SK-N-SH treated with all-trans-retinoic acid at 6 μM for 48 hours (cell line): ENCODE measurements around the gene TRIM46.

Experiments used
- ARNTL ChIP-seq: fragments of 450-650 bp; formaldehyde crosslinking; IDR thresholded peaks from 2 replicates; pipeline ENCODE4 v1.5.0; 2020; ENCODE audit warnings: low read depth, mild to moderate bottlenecking, moderate library complexity, borderline replicate concordance
- GLIS3 ChIP-seq: fragments of 250-450 bp; sonication (Bioruptor Pico); IDR thresholded peaks from 2 replicates; pipeline ENCODE4 v1.5.0; 2020; ENCODE audit warnings: mild to moderate bottlenecking, moderate library complexity
- SNAI2 ChIP-seq: fragments of 250-450 bp; sonication (Bioruptor Pico); IDR thresholded peaks from 2 replicates; pipeline ENCODE4 v1.5.0; 2020; ENCODE audit warnings: mild to moderate bottlenecking, moderate library complexity
- TOX ChIP-seq: fragments of 250-450 bp; sonication (Bioruptor Pico); IDR thresholded peaks from 2 replicates; pipeline ENCODE4 v1.8.0; 2021; ENCODE audit warnings: mild to moderate bottlenecking, moderate library complexity, borderline replicate concordance
- ZC3H10 ChIP-seq: fragments of 250-450 bp; sonication (Bioruptor Pico); IDR thresholded peaks from 2 replicates; pipeline ENCODE4 v1.5.1; 2021; ENCODE audit warnings: mild to moderate bottlenecking, moderate library complexity
- ZFP3 ChIP-seq: fragments of 250-450 bp; sonication (Bioruptor Pico); IDR thresholded peaks from 2 replicates; pipeline ENCODE4 v1.5.0; 2020; ENCODE audit warnings: mild to moderate bottlenecking, moderate library complexity
- ZFP30 ChIP-seq: fragments of 450-650 bp; formaldehyde crosslinking; IDR thresholded peaks from 2 replicates; pipeline ENCODE4 v1.5.0; 2022; ENCODE audit warnings: mild to moderate bottlenecking, moderate library complexity
- ZNF565 ChIP-seq: fragments of 450-650 bp; formaldehyde crosslinking; conservative IDR thresholded peaks from 2 replicates; pipeline ENCODE4 v1.5.0; 2020; ENCODE audit warnings: low read depth, mild to moderate bottlenecking, moderate library complexity
- TF ChIP-seq, protein P1 (sequence below): fragments of 250-450 bp; sonication (Bioruptor Pico); IDR thresholded peaks from 2 replicates; pipeline ENCODE4 v1.5.1; 2020; ENCODE audit warnings: low read depth, mild to moderate bottlenecking, moderate library complexity
- TF ChIP-seq, protein P2 (sequence below): fragments of 250-450 bp; sonication (Bioruptor Pico); IDR thresholded peaks from 2 replicates; pipeline ENCODE4 v1.8.0; 2021; ENCODE audit warnings: low read depth, mild to moderate bottlenecking, moderate library complexity, borderline replicate concordance
- TF ChIP-seq, protein P3 (sequence below): fragments of 250-450 bp; sonication (Bioruptor Pico); IDR thresholded peaks from 2 replicates; pipeline ENCODE4 v1.8.0; 2020; ENCODE audit warnings: mild to moderate bottlenecking, moderate library complexity, borderline replicate concordance
- TF ChIP-seq, protein P4 (sequence below): fragments of 250-450 bp; sonication (Bioruptor Pico); IDR thresholded peaks from 2 replicates; pipeline ENCODE4 v1.5.1; 2021; ENCODE audit warnings: mild to moderate bottlenecking, moderate library complexity

DNA sequence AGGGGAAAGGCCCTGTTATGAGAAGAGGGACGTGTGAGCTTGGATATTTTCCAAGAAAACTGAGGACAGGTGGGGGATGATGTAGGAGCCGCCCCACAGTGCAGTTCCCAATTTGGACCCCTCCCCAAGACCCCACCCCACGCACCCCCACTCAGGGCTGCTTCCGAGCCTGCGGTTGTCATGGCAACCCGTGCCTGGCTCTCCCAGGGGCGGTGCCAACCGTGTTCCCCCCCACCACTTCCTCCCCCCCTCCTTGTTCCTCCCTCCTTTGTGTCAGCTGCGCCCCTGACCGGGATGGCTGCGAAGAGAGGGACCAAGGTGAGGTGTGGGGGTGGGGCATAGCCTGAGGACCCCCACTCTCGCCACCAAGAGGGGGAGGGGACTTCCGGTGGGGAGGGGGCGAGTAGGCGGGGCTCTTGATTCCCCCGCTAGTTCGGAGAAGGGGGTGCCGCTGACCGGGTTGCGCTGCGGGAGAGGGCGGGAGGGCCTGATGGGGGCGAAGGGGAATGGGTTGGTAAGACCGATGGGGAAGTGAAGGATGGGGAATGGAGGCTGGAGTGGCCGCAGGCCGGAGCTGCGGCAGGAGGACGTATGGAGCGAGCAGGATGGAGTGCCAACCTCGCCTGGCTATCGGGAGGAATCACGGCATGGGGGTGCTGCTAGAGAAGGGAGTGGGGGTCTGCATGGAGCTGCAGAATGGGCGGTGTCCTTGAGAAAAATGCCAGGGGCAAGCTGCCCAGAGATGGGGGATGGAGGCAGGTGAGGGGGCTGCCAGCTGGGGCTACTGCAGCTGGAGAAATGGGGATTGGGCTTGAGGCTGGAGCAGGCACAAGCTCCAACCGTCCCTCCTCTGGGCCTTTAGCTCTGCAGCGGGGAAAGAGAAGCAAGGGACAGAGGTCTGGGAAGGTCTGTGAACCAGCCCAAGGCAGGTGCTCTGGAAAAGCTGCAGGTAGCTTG, 953 bp downstream of the TRIM46 start:
- TF ChIP-seq, protein P1, sequence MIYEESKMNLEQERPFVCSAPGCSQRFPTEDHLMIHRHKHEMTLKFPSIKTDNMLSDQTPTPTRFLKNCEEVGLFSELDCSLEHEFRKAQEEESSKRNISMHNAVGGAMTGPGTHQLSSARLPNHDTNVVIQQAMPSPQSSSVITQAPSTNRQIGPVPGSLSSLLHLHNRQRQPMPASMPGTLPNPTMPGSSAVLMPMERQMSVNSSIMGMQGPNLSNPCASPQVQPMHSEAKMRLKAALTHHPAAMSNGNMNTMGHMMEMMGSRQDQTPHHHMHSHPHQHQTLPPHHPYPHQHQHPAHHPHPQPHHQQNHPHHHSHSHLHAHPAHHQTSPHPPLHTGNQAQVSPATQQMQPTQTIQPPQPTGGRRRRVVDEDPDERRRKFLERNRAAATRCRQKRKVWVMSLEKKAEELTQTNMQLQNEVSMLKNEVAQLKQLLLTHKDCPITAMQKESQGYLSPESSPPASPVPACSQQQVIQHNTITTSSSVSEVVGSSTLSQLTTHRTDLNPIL (CRISPR knock-in tag) = no peak
- TF ChIP-seq ZFP30 (CRISPR knock-in tag) (no peak), ZFP3 (CRISPR knock-in tag) (no peak), GLIS3 (CRISPR knock-in tag) (no peak), ZNF565 (CRISPR knock-in tag) (no peak), SNAI2 (CRISPR knock-in tag) (no peak), ARNTL (no peak), TOX (CRISPR knock-in tag) (no peak), ZC3H10 (CRISPR knock-in tag) (no peak)
- TF ChIP-seq, protein P2, sequence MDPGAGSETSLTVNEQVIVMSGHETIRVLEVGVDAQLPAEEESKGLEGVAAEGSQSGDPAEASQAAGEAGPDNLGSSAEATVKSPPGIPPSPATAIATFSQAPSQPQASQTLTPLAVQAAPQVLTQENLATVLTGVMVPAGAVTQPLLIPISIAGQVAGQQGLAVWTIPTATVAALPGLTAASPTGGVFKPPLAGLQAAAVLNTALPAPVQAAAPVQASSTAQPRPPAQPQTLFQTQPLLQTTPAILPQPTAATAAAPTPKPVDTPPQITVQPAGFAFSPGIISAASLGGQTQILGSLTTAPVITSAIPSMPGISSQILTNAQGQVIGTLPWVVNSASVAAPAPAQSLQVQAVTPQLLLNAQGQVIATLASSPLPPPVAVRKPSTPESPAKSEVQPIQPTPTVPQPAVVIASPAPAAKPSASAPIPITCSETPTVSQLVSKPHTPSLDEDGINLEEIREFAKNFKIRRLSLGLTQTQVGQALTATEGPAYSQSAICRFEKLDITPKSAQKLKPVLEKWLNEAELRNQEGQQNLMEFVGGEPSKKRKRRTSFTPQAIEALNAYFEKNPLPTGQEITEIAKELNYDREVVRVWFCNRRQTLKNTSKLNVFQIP (CRISPR knock-in tag) = no peak
- TF ChIP-seq, protein P3, sequence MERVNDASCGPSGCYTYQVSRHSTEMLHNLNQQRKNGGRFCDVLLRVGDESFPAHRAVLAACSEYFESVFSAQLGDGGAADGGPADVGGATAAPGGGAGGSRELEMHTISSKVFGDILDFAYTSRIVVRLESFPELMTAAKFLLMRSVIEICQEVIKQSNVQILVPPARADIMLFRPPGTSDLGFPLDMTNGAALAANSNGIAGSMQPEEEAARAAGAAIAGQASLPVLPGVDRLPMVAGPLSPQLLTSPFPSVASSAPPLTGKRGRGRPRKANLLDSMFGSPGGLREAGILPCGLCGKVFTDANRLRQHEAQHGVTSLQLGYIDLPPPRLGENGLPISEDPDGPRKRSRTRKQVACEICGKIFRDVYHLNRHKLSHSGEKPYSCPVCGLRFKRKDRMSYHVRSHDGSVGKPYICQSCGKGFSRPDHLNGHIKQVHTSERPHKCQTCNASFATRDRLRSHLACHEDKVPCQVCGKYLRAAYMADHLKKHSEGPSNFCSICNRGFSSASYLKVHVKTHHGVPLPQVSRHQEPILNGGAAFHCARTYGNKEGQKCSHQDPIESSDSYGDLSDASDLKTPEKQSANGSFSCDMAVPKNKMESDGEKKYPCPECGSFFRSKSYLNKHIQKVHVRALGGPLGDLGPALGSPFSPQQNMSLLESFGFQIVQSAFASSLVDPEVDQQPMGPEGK (CRISPR knock-in tag) = no peak
- TF ChIP-seq, protein P4, sequence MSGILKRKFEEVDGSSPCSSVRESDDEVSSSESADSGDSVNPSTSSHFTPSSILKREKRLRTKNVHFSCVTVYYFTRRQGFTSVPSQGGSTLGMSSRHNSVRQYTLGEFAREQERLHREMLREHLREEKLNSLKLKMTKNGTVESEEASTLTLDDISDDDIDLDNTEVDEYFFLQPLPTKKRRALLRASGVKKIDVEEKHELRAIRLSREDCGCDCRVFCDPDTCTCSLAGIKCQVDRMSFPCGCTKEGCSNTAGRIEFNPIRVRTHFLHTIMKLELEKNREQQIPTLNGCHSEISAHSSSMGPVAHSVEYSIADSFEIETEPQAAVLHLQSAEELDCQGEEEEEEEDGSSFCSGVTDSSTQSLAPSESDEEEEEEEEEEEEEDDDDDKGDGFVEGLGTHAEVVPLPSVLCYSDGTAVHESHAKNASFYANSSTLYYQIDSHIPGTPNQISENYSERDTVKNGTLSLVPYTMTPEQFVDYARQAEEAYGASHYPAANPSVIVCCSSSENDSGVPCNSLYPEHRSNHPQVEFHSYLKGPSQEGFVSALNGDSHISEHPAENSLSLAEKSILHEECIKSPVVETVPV (CRISPR knock-in tag) = no peak
